ENCODE measurements around the gene TIMP4.

The TIMP4 gene

DNA sequence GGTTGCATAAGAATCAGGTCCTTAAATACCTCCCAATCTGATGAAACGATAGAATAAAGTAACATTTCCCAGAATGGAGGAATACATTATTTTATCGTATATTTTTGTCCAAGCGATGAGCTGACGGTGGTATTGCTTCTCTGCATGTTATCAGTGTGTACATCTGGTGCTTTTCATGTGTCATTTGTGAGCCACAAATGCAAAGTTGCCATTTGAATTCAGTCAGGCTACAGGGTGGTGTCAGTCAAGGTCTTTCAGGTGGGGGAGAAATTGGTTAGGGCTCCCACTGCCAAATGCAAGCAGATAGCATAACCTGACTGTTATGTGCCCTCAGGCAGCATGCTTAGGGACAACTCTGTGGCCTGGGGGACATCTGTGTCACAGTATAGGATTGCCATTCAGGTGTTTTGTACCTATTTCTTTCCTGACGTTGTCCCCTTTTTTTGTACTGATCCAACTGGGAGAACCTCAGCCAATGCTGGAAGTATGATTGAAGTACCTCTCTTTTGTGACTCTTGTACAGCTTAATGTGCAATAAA, 26.5 kb upstream of the TIMP4 start:
- no peak for DNase-seq

DNA sequence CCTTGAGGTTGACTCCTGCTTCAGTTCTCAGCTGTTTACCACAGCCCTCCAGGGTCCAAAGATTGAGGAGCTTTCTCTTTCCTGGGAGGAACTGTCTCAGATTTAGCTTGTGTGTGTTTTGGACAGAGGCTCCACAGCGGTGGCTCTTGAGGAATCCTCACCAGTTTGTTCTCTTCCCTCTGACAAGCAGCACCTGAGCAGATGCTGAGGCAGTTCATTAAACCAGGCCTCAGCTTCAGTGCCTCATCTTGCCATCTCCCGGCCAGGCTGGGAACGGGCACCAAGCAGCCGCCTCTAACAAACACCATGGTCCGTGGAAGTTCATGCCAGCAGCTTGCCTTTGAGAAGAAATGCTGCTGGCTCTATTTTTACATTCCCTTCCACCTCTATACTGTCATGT, 25.8 kb upstream of the TIMP4 start:
- DNase-seq = no peak

DNA sequence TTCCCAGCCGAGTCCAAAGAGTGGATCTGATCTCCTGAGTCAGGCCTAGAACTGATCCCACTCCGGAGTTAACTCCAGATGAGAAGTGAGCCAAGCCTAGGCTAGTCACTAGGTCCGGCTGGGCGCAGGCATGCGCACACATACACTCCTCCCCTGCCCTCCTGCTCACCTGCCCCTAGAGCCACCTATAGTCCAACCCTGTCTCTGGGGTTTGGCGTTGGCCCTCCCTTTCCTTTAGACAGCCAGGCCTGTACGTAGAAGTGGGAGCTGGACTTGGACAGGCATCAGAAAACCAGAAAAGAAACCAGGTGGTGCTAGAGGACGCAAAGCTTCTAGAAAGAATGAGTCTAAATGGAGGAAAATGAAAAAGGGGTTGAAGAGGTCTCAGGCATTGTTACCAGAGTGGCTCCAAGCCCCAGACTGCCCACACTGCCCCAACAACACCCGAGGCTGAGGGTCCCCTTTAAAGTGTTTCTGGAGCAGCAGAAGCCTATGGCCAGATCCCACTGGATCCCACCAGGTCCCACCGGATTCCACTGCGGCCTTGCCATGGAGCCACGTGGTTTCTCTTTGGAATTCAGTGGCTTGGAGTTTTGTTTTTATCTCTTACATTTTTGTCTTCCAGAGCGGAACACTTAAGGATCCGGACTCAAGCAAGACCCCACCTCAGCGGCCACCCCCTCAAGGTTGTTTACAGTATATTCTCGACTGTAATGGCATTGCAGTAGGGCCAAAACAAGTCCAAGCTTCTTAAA, 24.2 kb upstream of the TIMP4 start:
- no peak for DNase-seq

DNA sequence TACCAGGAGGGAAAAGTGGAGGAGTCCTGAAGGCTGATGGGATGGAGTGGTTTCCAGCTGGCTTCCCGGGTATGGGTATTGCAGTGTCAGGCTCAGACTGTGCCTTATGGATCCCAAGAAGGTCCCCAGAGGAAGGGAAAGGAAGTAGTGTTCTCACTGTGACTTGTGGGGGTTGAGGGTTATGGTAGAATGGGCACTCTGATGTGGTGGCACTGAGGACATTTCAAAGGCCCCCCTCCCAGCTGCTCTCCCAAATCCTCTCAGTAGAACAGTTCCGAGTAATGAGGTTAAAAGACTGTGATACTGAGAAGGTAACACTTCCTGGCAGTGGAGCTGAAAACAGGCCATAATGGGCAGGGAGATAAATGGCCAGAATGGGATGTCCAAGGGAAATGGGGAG, 23.1 kb upstream of the TIMP4 start:
- DNase-seq = no peak

DNA sequence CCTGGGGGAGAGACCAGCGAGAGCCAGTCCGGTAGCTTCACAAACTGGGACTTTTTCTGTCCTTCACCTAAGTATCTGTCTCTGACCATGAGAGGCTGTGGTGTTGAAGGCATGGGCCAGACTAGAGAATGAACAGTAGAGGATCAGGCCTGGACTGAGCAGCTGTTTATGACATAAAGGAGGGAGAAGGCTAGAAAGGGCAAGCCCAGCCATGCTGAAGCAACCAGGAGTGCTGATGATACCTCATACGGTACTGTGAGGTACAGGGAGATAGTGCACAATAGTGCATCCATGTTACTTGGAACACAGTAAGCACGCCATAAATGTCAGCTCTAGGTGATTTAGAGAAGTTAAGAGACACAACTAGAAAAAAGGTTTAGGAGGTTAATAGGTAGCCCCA, 22.6 kb upstream of the TIMP4 start:
- no peak for DNase-seq

DNA sequence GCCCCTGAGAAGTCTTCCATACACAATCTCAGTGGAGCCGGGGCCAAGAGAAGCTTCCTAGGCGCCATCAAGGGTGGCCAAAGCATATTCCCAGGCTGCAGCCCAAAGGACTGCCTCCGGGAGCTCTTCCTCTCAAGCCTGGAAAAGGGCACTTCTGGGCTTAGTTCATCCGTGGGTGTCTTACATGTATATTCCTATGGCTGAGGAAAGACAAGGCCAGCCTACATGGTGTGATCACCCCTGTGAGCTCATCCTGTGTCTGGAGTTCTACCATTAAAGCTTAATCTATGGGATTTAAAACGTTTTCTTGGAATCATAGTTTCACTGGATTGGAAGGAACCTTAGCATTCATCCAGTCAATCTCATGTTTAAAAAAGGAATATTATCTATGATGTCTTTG, 21.9 kb upstream of the TIMP4 start:
- no peak for DNase-seq

DNA sequence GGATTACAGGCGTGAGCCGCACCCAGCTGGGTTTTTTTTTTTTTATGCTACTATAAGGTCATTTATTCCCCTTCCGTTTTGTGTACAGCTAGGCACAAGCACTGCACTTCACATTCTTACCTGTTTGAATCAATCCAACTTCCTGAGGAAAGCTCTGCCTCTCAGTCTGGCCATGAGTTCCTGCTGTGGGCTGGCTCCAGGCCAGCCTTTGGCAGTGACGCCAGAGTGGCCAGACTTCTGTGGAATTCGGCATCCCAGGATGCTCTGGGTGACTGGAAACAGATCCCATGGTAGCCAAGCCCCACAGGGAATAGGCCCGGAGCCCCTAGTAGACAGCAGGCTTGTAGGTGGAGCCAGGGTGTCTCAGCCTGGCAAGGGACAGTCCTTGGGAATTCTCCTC, 21.5 kb upstream of the TIMP4 start:
- peak; percentile 9 to 41 for DNase-seq

DNA sequence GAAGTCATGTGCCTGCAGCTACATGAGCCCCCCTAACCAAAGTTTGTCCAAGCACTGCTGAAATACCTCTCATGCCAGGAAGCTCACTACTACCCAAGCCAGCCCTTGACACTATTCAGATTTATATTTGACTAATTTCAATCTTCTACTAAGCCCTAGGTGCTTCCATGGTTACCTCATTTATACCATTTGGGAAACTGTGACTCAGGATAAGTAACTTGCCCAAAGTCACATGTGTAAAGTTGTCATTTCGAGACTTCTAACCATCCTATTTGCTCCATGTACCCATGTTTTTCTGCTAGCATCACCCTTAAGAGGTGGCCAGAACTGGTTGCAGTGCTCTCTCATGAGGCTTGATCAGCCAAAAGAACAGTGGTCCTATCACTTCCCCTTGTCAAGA, 20.7 kb upstream of the TIMP4 start:
- DNase-seq = no peak

DNA sequence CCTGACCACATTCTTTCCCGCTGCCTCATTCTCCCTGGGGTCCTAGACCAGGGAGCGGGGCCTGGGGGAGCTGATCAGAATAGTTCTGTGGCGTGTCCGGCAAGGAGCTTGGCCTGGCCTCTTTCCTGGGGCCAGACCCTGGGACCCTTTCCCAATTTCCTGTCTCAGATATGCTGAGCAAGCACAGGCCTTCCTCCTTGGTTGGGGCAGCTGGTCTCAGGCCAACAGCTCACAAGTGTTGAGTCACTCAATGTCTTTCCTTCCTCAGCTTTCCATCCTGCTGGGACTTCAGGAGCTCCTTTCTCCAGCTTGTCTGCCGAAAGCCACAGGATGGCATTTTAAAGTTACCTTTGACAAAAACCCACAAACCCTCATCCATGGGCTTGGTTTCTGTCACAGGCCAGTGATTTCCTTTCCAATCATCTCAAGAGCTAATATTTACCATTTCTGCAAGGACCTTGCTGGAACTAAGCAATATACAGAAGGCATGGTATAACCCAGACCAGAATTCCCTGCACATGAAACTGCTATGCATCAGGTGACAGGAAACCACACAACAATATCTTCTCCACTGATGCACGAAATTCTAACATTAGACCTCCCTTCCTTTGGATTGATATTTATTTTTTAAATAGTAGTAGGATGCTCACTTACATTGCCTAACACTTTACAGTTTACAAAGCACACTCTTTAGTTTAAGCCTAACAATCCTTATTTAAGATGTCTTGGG, 19.5 kb upstream of the TIMP4 start:
- DNase-seq = no peak

DNA sequence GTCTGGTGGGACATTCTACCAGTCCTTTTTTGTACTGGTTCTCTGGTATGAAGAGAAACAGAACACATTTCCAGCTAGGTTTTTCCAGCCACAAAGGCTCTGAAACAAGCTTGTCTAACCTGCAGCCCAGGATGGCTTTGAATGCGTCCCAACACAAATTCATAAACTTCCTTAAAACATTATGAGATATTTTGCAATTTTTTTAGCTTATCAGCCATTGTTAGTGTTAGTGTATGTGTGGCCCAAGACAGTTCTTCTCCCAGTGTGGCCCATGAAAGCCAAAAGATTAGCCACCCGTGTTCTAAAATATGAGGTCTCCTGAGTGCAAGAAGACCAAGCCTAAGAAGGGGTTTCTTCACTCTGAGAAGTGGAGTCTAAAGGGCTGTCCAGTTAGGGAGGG, 18.4 kb upstream of the TIMP4 start:
- DNase-seq = no peak

DNA sequence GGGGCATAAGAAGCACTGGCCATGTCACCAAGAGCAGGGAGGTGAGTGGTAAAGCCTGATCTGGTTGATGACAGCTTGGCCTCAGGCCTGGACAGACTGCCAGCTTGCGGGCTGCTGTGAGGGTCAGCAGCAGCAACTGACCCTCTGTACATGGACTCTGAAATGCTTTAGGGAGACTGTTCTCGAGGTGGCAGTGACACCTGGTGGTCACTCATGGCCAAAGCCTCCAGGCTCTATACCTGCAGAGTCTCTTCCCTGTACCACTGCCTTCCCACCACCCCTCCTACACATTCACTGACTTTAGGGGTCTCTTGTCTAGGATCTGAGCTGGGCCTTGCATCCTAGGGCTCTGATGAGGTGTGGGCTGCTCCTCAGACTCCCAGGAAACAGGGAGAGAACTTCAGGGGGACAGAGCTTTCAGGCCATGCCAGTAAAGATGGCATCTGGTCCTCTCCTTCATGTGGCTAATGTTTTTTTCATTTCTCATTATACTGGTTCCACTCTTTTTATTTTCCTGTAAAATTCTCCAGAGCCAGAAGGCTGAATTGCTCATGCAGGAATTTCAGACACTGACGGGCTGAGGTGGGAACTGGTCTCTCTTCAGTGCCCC, 17.2 kb upstream of the TIMP4 start:
- no peak for DNase-seq

DNA sequence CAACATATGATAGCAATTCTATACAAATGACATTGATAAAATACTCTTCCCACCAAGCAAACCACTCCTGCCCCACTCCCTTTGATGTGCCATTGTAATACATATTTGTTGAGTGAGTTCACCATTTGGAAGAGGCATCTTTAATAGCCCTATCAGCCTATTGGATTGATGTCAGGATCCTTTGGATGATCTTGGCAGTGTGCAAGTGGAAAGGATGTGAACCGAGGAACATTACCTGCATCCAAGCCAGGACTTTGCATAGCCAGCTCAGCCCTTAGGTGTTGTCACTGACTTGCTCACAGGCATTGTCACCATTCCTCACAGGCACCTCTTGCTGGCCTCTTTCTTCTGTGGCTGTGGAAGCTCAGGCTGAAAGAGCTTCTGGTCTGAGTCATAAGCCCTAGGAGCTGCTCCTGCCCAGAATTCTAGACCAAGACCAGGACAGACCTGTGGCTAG, 16.5 kb upstream of the TIMP4 start:
- no peak for DNase-seq

DNA sequence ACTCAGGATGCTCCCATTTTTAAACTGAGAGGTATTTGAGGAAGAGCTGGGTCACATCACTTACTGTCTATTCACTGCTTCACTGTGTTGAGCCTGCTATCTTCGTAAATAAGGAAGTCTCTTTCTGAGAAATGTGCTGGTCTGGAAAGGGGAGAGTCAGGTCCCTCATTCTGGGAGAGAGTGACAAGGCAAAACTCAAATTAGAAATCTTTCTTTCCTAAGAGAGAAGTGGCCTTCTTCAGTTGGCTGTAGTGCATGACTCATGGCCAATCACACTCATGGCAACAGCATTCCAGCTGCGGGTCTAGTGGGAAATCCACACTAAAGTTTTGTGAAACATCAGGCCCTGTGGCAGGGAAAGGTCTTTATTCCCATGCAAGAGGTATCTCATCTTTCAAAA, 11.5 kb upstream of the TIMP4 start:
- no peak for DNase-seq

DNA sequence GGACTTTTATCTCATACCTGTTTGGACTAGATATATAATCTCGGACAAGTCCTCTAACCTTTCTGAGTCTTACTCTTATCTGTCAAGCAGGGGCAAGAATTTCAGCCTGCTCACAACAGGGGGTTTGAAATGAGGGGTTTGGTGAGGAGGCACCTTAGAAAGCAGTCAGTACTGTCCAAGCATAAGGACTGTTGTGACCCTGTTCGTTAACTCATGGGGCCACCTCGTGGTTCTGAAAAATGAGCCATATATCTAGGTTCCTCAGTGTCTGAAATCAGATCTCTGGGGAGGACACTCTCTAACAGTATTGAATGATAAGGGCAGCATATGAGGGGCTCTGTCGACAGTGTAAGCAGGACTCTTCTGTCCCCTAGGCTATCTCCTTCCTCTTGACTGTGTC, 7.2 kb upstream of the TIMP4 start:
- no peak for DNase-seq

DNA sequence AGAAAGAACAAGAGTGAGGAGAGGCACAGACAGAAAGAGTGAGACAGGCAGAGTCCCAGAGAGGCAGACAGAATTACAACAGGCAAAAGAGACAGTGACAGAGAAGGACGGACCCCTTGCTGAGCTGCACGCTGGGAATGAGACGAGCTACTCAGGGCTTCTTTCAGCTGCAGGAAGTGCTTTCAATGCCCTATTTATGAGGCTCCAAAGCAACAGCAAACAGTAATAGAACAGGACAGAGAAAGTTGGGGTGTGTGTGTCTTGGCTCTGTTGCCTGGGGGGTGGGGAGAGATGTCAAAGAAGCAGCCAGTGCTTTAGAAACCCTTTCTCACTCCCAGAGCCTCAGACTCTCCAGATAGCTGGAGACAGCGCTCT, 502 bp upstream of the TIMP4 start:
- no peak for DNase-seq

DNA sequence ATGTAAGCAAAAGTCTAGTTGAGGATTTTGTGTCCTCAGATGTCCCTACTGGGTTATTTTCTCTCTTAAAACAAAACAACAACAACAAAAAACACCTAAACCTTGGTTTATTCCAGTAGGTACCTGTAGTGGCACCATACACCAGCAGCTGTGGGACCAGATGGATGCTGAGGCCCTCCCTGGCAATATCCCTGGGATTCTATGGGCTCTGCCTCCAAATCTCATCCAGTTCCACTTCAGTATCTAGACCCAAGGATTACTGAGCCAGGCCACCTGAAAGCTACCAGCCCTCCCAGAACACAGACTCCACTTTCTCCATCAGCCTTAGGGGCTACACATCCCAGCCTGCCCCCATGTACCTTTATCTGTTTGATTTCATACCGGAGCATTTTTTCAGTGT, 1.7 kb downstream of the TIMP4 start:
- peak in 1 of 2 experiments; percentile 11 for DNase-seq

DNA sequence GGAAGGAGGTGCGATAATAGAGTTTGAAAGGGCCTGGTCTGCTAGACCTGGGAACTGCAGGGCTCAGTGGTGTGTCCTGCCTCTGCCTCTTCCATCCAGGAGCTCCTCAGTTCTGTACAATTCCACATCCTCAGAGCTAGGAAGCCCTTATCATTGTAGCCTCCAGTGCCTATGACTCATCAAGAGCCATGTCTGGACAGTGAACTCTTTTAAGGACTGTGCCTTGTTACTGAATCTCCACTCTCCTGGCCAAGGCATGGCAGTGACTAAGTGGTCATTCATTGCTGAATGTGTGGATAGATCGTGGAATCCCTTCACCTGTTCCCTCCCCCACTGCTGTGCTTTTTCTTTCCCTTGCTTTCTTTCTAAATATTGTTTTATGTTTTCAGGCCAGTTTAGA, 2.9 kb downstream of the TIMP4 start:
- no peak for DNase-seq

DNA sequence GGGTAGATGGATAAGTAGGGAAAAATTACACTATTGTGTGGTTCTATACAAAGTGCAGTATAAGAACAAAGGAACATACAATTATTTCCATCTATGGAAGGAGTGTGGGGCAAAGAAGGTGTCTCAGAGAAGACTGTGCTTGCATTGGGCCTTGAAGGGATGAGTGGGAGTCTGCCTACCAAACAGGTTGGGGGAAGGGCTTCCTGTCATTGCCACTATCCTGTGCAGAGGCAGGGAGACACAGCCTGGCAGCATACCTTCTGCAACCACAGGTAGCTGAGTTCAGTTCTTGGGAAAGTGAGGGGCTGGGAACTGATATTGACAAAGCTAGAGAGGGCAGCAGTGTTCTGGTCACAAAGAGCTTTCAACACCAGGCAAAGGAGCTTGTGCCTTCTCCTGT, 3.4 kb downstream of the TIMP4 start:
- DNase-seq = no peak

DNA sequence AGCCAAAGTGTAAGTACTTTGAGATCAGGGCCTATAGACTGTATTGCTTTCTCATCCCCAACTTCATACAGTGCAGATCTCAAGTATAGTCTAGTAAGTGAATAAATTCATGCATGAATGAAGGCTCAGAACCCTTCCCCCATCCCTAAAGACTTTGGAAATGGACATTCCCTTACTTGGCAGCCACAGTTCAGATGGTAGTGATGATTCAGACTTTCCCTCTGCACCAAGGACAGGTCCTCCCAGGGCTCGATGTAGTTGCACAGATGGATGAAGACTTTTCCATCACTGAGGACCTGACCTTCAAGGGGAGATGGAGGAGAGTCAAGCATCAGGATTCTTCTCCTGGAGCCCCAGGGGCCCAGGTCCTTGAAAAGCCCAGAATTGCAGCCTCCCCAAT, 4.6 kb downstream of the TIMP4 start:
- DNase-seq = no peak

DNA sequence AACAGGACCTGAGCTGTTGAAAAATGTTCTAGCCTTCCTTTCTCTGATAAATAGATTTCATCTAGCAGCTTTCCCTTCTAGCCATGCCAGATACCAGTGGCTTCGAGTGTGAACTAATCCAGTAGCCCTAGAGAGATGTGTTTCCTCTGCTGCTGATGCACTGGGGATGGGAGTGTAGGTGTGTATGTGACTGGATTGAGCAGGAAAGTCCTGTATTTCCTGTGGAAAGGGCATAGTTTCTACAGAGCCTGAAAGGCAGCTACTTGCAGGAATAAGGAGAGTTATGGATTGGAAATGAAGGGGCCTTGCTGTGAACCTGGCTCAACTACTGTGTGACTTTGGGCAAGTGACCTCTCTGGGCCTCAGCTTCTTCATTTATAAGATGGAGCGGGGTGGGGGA, 8.6 kb downstream of the TIMP4 start:
- no peak for DNase-seq

DNA sequence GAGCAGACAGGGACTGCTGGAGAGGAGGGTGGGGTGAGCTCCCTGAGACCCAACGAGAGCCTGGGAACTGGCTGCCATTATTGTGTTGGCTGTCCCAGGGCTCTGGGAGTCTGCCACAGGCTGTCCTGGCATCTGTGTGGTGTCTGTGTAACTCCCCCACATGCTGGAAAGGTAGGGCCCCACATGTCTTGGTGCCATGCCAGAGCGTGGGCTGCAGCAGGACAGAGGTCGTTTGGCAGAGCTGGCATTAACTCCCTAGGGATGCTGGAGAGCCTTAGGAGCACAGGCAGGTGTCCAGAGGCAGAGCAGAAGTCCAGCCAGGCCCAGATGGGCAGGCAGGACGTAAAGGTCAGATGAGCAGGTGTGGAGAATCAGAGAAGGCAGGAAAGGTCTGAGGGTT, 9.7 kb downstream of the TIMP4 start:
- DNase-seq = no peak

DNA sequence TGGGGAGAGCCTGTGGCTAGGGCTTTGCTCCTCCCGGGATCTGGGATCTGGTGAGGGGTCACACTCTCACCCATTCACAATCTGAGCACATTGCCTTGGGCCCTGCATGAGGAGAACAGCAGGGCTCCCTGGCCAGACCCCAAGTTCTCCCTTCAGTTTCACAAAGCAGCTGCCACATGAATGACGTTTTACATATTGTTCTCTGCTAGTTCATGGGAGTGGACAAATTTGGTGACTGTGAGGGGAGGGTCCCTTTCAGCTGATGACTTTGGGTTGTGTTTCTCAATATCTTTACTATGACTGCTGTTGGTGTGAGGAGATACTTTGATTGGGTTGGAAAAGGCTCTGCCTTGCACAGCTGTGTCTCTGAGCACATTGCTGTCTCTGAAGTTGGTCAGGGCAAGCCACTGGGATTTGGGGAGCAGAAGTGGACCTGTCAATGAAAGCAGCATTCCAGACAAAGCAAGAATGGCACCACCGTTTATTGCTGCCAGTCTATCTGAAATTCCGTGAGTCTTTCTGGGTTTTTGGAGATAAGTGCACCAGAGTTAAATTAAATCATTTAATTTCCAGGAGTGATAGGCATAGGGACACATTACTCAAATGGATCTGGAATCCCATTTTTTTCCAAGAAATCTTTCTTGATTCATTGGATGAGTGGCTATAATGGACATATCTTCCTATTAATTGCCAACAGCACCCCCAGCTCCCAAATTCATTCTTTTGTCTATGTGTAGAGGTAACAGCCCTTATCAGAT, 10.3 kb downstream of the TIMP4 start:
- DNase-seq = no peak

DNA sequence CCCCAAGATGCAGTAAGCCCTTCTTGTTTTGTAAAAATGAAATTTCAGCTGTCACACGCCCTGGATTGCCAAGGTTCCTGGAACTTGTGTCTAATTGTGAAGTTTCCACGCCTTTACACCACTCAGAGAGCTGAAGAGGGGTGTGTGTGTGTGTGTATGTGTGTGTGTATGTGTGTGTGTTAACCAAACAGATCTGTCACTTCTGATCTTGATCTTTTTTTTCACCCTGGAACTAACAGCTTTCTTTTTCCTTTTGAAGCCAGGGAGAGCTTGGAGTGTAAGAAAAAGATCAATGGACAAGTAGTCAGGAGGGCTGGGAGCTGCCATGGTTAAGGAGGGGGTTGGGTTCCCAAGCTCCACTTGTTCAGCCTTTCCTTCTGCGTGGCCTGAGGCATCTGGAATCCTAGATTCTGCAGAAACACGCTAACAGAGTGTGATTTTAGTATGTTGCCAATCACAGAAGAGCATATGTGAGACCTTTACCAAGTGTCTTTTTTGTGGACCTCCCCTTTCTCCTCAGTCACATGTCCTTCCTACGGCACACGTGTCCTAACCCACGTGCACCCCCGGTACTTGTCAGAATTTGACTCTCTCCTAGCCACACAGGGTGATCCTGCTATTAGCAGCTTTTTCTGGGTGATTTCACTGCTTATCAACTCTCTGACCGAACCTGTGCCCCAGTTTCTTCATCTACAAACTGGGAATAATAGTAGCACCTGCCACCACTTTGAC, 11.5 kb downstream of the TIMP4 start:
- no peak for DNase-seq

Measured in cerebellar nuclear complex (tissue), 1 donor.